Glutamatergic neuron (in vitro differentiated cells): ENCODE measurements around the gene ATN1. TPM values are rescaled to one million over a fixed set of nuclear protein-coding genes. Genes with fewer than 3 reads are reported as not detected.

Experiments used
- DNase-seq: peaks from one replicate; pipeline ENCODE4 v3.0.0; 2022
- H3K27ac Mint-ChIP-seq: one replicate; pipeline ENCODE4 v1.8.0; 2020; ENCODE audit warnings: mild to moderate bottlenecking, mixed read lengths, inconsistent platforms; ENCODE audit not compliant: unreplicated experiment
- H3K27me3 Mint-ChIP-seq: one replicate; pipeline ENCODE4 v1.8.0; 2020; ENCODE audit warnings: mild to moderate bottlenecking, moderate library complexity, mixed read lengths, inconsistent platforms; ENCODE audit not compliant: unreplicated experiment
- H3K36me3 Mint-ChIP-seq: one replicate; pipeline ENCODE4 v1.8.0; 2020; ENCODE audit warnings: mild to moderate bottlenecking, mixed read lengths, inconsistent platforms; ENCODE audit not compliant: unreplicated experiment
- H3K4me1 Mint-ChIP-seq: one replicate; pipeline ENCODE4 v1.8.0; 2020; ENCODE audit warnings: mild to moderate bottlenecking, low read depth, mixed read lengths, inconsistent platforms; ENCODE audit not compliant: unreplicated experiment
- H3K4me3 Mint-ChIP-seq: one replicate; pipeline ENCODE4 v1.8.0; 2020; ENCODE audit warnings: mild to moderate bottlenecking, mixed read lengths, inconsistent platforms; ENCODE audit not compliant: unreplicated experiment
- H3K9me3 Mint-ChIP-seq: one replicate; pipeline ENCODE4 v1.8.0; 2020; ENCODE audit warnings: mild to moderate bottlenecking, moderate library complexity, mixed read lengths, inconsistent platforms; ENCODE audit not compliant: unreplicated experiment
- CTCF ChIP-seq: fragments of 200-600 bp; sonication (generic); IDR thresholded peaks from one replicate; pipeline ENCODE4 v1.5.0; 2021; ENCODE audit not compliant: partially characterized antibody, unreplicated experiment
- total RNA-seq: library from RNA; stranded (reverse); fragmentation: NEBNext Ultra II Directional; extraction: Animal tissue kit (Norgen Biotek cat#: 25700); gene quantifications from one replicate; pipeline ENCODE4 v1.2.1, GENCODE V29; 2021; ENCODE audit not compliant: unreplicated experiment

ATN1 gene
- total RNA-seq, 1 donor from 2014 or later, result 94.6 TPM

GRCh38 chr12:6979453-6979852 lies 51.7 kb downstream of the ATN1 start:
- no peak for DNase-seq
- TF ChIP-seq CTCF, result no peak
- Mint-ChIP-seq H3K4me3 (no peak overlapping the region), H3K36me3 (no peaks in the 10 kb centered on the region), H3K4me1 (no peaks in the 10 kb centered on the region), H3K27me3 (peaks cover 2% of the 10 kb centered on the region), H3K9me3 (peaks cover 4% of the 10 kb centered on the region), H3K27ac (no peak overlapping the region)

- Mint-ChIP-seq H3K27me3 (peaks cover 2% of the 10 kb centered on the region), H3K27ac (no peak overlapping the region), H3K4me3 (no peak overlapping the region), H3K9me3 (peaks cover 4% of the 10 kb centered on the region), H3K36me3 (no peaks in the 10 kb centered on the region), H3K4me1 (no peaks in the 10 kb centered on the region)
- no peak for DNase-seq
- TF ChIP-seq CTCF, result no peak
These were observed 52.3 kb downstream of the ATN1 start for GRCh38 chr12:6980075-6980474.

- TF ChIP-seq CTCF, result no peak
- H3K9me3 Mint-ChIP-seq, result peaks cover 4% of the 10 kb centered on the region
- H3K36me3 Mint-ChIP-seq, result no peaks in the 10 kb centered on the region
- H3K27me3 Mint-ChIP-seq, result peaks cover 2% of the 10 kb centered on the region
- H3K27ac Mint-ChIP-seq, result no peak overlapping the region
- H3K4me3 Mint-ChIP-seq, result no peak overlapping the region
- H3K4me1 Mint-ChIP-seq, result no peaks in the 10 kb centered on the region
- DNase-seq, result no peak
These were observed 53.0 kb downstream of the ATN1 start for GRCh38 chr12:6980740-6981139.

- no peak for TF ChIP-seq CTCF
- peaks cover 4% of the 10 kb centered on the region for H3K9me3 Mint-ChIP-seq
- no peak overlapping the region for H3K4me3 Mint-ChIP-seq
- H3K4me1 Mint-ChIP-seq, result no peaks in the 10 kb centered on the region
- H3K27me3 Mint-ChIP-seq, result peaks cover 2% of the 10 kb centered on the region
- no peak overlapping the region for H3K27ac Mint-ChIP-seq
- H3K36me3 Mint-ChIP-seq, result no peaks in the 10 kb centered on the region
- no peak for DNase-seq
These were observed 53.6 kb downstream of the ATN1 start for GRCh38 chr12:6981152-6982052.

GRCh38 chr12:6982532-6982931 lies 54.8 kb downstream of the ATN1 start:
- H3K4me3 Mint-ChIP-seq, result no peak overlapping the region
- no peak for TF ChIP-seq CTCF
- no peaks in the 10 kb centered on the region for H3K27me3 Mint-ChIP-seq
- no peaks in the 10 kb centered on the region for H3K36me3 Mint-ChIP-seq
- H3K4me1 Mint-ChIP-seq, result no peaks in the 10 kb centered on the region
- no peak overlapping the region for H3K27ac Mint-ChIP-seq
- H3K9me3 Mint-ChIP-seq, result peaks cover 3% of the 10 kb centered on the region
- no peak for DNase-seq
